ENCODE measurements around the gene PTCD2. TPM values are rescaled to one million over a fixed set of nuclear protein-coding genes. Genes with fewer than 3 reads are reported as not detected.
"Not testable (repeated sequence)": the region's sequence is repeated elsewhere in the genome, so short reads cannot be mapped to it uniquely, and the experiment has no call there.

Gene PTCD2
- total RNA-seq, 1 donor from 2014 or later = 9.4 TPM

- no peak for TF ChIP-seq CTCF (IDR thresholded peaks at IDR 0.05)
- H3K4me1 Mint-ChIP-seq (ENCODE audit: unreplicated experiment) = peaks cover 11% of the 10 kb centered on the region
- peaks cover 20% of the 10 kb centered on the region for H3K36me3 Mint-ChIP-seq (ENCODE audit: unreplicated experiment)
- H3K27ac Mint-ChIP-seq (ENCODE audit: unreplicated experiment) = no peak overlapping the region
- H3K4me3 Mint-ChIP-seq (ENCODE audit: unreplicated experiment) = no peak overlapping the region
- no peaks in the 10 kb centered on the region for H3K27me3 Mint-ChIP-seq (ENCODE audit: unreplicated experiment)
- DNase-seq (ENCODE audit: extremely low spot score, unreplicated experiment) = no peak
- no peaks in the 10 kb centered on the region for H3K9me3 Mint-ChIP-seq (ENCODE audit: unreplicated experiment)
Measured at GRCh38 chr5:72313141-72313540, 7.0 kb upstream of the PTCD2 start.

GRCh38 chr5:72314571-72315172, 5.5 kb upstream of the PTCD2 start:
- Mint-ChIP-seq H3K9me3 (ENCODE audit: unreplicated experiment) (no peaks in the 10 kb centered on the region), H3K27ac (ENCODE audit: unreplicated experiment) (no peak overlapping the region), H3K4me1 (ENCODE audit: unreplicated experiment) (peaks cover 19% of the 10 kb centered on the region), H3K4me3 (ENCODE audit: unreplicated experiment) (no peak overlapping the region), H3K36me3 (ENCODE audit: unreplicated experiment) (peaks cover 17% of the 10 kb centered on the region), H3K27me3 (ENCODE audit: unreplicated experiment) (no peaks in the 10 kb centered on the region)
- no peak for DNase-seq (ENCODE audit: extremely low spot score, unreplicated experiment)
- peak; percentile 32 for TF ChIP-seq CTCF (IDR thresholded peaks at IDR 0.05)

GRCh38 chr5:72319435-72319975, 668 bp upstream of the PTCD2 start:
- H3K9me3 Mint-ChIP-seq (ENCODE audit: unreplicated experiment); H3K27me3 Mint-ChIP-seq (ENCODE audit: unreplicated experiment); DNase-seq (ENCODE audit: extremely low spot score, unreplicated experiment): not testable (repeated sequence)
- Mint-ChIP-seq H3K4me3 (ENCODE audit: unreplicated experiment) (peak overlapping the region; percentile 92), H3K36me3 (ENCODE audit: unreplicated experiment) (peaks cover 15% of the 10 kb centered on the region), H3K27ac (ENCODE audit: unreplicated experiment) (peak overlapping the region; percentile 90), H3K4me1 (ENCODE audit: unreplicated experiment) (peaks cover 28% of the 10 kb centered on the region)

- Mint-ChIP-seq H3K36me3 (ENCODE audit: unreplicated experiment) (peaks cover 38% of the 10 kb centered on the region), H3K4me1 (ENCODE audit: unreplicated experiment) (peaks cover 10% of the 10 kb centered on the region), H3K27ac (ENCODE audit: unreplicated experiment) (no peak overlapping the region), H3K27me3 (ENCODE audit: unreplicated experiment) (no peaks in the 10 kb centered on the region), H3K4me3 (ENCODE audit: unreplicated experiment) (no peak overlapping the region), H3K9me3 (ENCODE audit: unreplicated experiment) (no peaks in the 10 kb centered on the region)
- no peak for DNase-seq (ENCODE audit: extremely low spot score, unreplicated experiment)
- no peak for TF ChIP-seq CTCF (IDR thresholded peaks at IDR 0.05)
Measured at GRCh38 chr5:72324189-72324825, 4.1 kb downstream of the PTCD2 start.

- Mint-ChIP-seq H3K4me3 (ENCODE audit: unreplicated experiment) (no peak overlapping the region), H3K27ac (ENCODE audit: unreplicated experiment) (no peak overlapping the region), H3K9me3 (ENCODE audit: unreplicated experiment) (no peaks in the 10 kb centered on the region), H3K4me1 (ENCODE audit: unreplicated experiment) (peaks cover 6% of the 10 kb centered on the region), H3K27me3 (ENCODE audit: unreplicated experiment) (no peaks in the 10 kb centered on the region), H3K36me3 (ENCODE audit: unreplicated experiment) (peaks cover 46% of the 10 kb centered on the region)
- no peak for TF ChIP-seq CTCF (IDR thresholded peaks at IDR 0.05)
- DNase-seq (ENCODE audit: extremely low spot score, unreplicated experiment) = no peak
Measured at GRCh38 chr5:72325566-72326305, 5.6 kb downstream of the PTCD2 start.

All from osteocyte (in vitro differentiated cells).